Activated naive CD4-positive, alpha-beta T cell treated with anti-CD3 and anti-CD28 coated beads for 36 hours (primary cell): Measurements from ENCODE around the gene FRMD4A. TPM values are rescaled to one million over a fixed set of nuclear protein-coding genes. Genes with fewer than 3 reads are reported as not detected.
"Not testable (repeated sequence)": the region's sequence is repeated elsewhere in the genome, so short reads cannot be mapped to it uniquely, and the experiment has no call there.

Experiments
- CTCF ChIA-PET: fragments of 350-600 bp; sonication (Branson Sonifier 250); formaldehyde crosslinking; loops from one replicate; lab custom pipeline; 2021; ENCODE audit warnings: antibody characterized with exemption; lab: Charles Lee
- DNase-seq: peaks from one replicate; pipeline ENCODE4 v3.0.0-alpha.2; 2020
- H3K27ac Mint-ChIP-seq: one replicate; pipeline ENCODE4 v1.8.0; 2021; ENCODE audit warnings: mild to moderate bottlenecking, mixed read lengths
- H3K27me3 Mint-ChIP-seq: one replicate; pipeline ENCODE4 v1.8.0; 2021; ENCODE audit warnings: low read depth, mixed read lengths
- H3K36me3 Mint-ChIP-seq: one replicate; pipeline ENCODE4 v1.8.0; 2021; ENCODE audit warnings: low read depth, mixed read lengths
- H3K4me1 Mint-ChIP-seq: one replicate; pipeline ENCODE4 v1.8.0; 2021; ENCODE audit warnings: low read depth, mixed read lengths
- H3K4me3 Mint-ChIP-seq: one replicate; pipeline ENCODE4 v1.8.0; 2021; ENCODE audit warnings: mild to moderate bottlenecking, moderate library complexity, mixed read lengths
- H3K9me3 Mint-ChIP-seq: one replicate; pipeline ENCODE4 v1.8.0; 2021; ENCODE audit warnings: mixed read lengths
- intact Hi-C: fragments of 100-400 bp; cut with micrococcal nuclease; formaldehyde crosslinking; loops from one replicate; pipeline ENCODE4 v1.15.1; 2023
- total RNA-seq, 2 experiments: library from RNA; stranded (reverse); gene quantifications; one replicate each; pipeline ENCODE4 v1.2.3, GENCODE V29; 2021

The FRMD4A gene
- total RNA-seq, 2 experiments from 2014 or later = 0.69 to 1.1 TPM

GRCh38 chr10:13961097-13961496 lies 369.6 kb downstream of the FRMD4A start:
- peaks cover 11% of the 10 kb centered on the region for H3K4me1 Mint-ChIP-seq
- H3K27me3 Mint-ChIP-seq = no peaks in the 10 kb centered on the region
- H3K27ac Mint-ChIP-seq = no peak overlapping the region
- H3K36me3 Mint-ChIP-seq = no peaks in the 10 kb centered on the region
- intact Hi-C loops = no loop called here
- H3K4me3 Mint-ChIP-seq = no peak overlapping the region
- CTCF ChIA-PET = no interaction called here
- H3K9me3 Mint-ChIP-seq = no peaks in the 10 kb centered on the region
- DNase-seq = no peak

GRCh38 chr10:13960603-13961002 lies 370.1 kb downstream of the FRMD4A start:
- intact Hi-C loops = no loop called here
- H3K27me3 Mint-ChIP-seq = no peaks in the 10 kb centered on the region
- H3K4me1 Mint-ChIP-seq = peaks cover 11% of the 10 kb centered on the region
- H3K36me3 Mint-ChIP-seq = no peaks in the 10 kb centered on the region
- DNase-seq = no peak
- no peaks in the 10 kb centered on the region for H3K9me3 Mint-ChIP-seq
- CTCF ChIA-PET = no interaction called here
- H3K4me3 Mint-ChIP-seq = no peak overlapping the region
- H3K27ac Mint-ChIP-seq = no peak overlapping the region

GRCh38 chr10:13959443-13960359 lies 371.0 kb downstream of the FRMD4A start:
- CTCF ChIA-PET = no interaction called here
- intact Hi-C loops = no loop called here
- no peak overlapping the region for H3K4me3 Mint-ChIP-seq
- peaks cover 11% of the 10 kb centered on the region for H3K4me1 Mint-ChIP-seq
- no peaks in the 10 kb centered on the region for H3K9me3 Mint-ChIP-seq
- H3K36me3 Mint-ChIP-seq = no peaks in the 10 kb centered on the region
- no peak overlapping the region for H3K27ac Mint-ChIP-seq
- DNase-seq = no peak
- H3K27me3 Mint-ChIP-seq = no peaks in the 10 kb centered on the region

GRCh38 chr10:13957856-13958255 lies 372.9 kb downstream of the FRMD4A start:
- intact Hi-C loops = no loop called here
- Mint-ChIP-seq H3K4me3 (no peak overlapping the region), H3K36me3 (no peaks in the 10 kb centered on the region), H3K27me3 (no peaks in the 10 kb centered on the region), H3K4me1 (peaks cover 11% of the 10 kb centered on the region), H3K9me3 (peaks cover 3% of the 10 kb centered on the region), H3K27ac (no peak overlapping the region)
- no peak for DNase-seq
- CTCF ChIA-PET = no interaction called here

- CTCF ChIA-PET = no interaction called here
- Mint-ChIP-seq H3K36me3 (no peaks in the 10 kb centered on the region), H3K4me1 (peaks cover 11% of the 10 kb centered on the region), H3K9me3 (peaks cover 3% of the 10 kb centered on the region), H3K4me3 (no peak overlapping the region), H3K27ac (no peak overlapping the region), H3K27me3 (no peaks in the 10 kb centered on the region)
- intact Hi-C loops = no loop called here
- no peak for DNase-seq
Observed at GRCh38 chr10:13956826-13957225, 373.9 kb downstream of the FRMD4A start.

GRCh38 chr10:13955409-13956068 lies 375.2 kb downstream of the FRMD4A start:
- Mint-ChIP-seq H3K36me3 (no peaks in the 10 kb centered on the region), H3K9me3 (peaks cover 3% of the 10 kb centered on the region), H3K4me3 (no peak overlapping the region), H3K4me1 (peaks cover under 1% of the 10 kb centered on the region), H3K27me3 (no peaks in the 10 kb centered on the region), H3K27ac (no peak overlapping the region)
- intact Hi-C loops = no loop called here
- CTCF ChIA-PET = no interaction called here
- no peak for DNase-seq

GRCh38 chr10:13954195-13954594 lies 376.5 kb downstream of the FRMD4A start:
- DNase-seq, H3K36me3 Mint-ChIP-seq, H3K4me3 Mint-ChIP-seq, H3K4me1 Mint-ChIP-seq, intact Hi-C loops, CTCF ChIA-PET, H3K27ac Mint-ChIP-seq, H3K27me3 Mint-ChIP-seq, H3K9me3 Mint-ChIP-seq: not testable (repeated sequence)

GRCh38 chr10:13953371-13953770 lies 377.4 kb downstream of the FRMD4A start:
- intact Hi-C loops = no loop called here
- Mint-ChIP-seq H3K36me3 (no peaks in the 10 kb centered on the region), H3K27ac (no peak overlapping the region), H3K4me1 (peaks cover 2% of the 10 kb centered on the region), H3K4me3 (no peak overlapping the region), H3K9me3 (peaks cover 3% of the 10 kb centered on the region), H3K27me3 (no peaks in the 10 kb centered on the region)
- CTCF ChIA-PET = interaction anchor here (1.1 kb wide), 1 partner anchor 81 kb away, joined by 4 read pairs; no protein-coding TSS in a partner anchor
- no peak for DNase-seq

GRCh38 chr10:13950543-13950939 lies 380.2 kb downstream of the FRMD4A start:
- CTCF ChIA-PET = no interaction called here
- intact Hi-C loops = no loop called here
- H3K36me3 Mint-ChIP-seq = no peaks in the 10 kb centered on the region

GRCh38 chr10:13949844-13950542 lies 380.7 kb downstream of the FRMD4A start:
- CTCF ChIA-PET = no interaction called here
- H3K36me3 Mint-ChIP-seq = no peaks in the 10 kb centered on the region
- H3K27me3 Mint-ChIP-seq = no peaks in the 10 kb centered on the region
- intact Hi-C loops = no loop called here
- peaks cover 3% of the 10 kb centered on the region for H3K9me3 Mint-ChIP-seq
- H3K4me3 Mint-ChIP-seq = no peak overlapping the region
- DNase-seq = no peak
- H3K4me1 Mint-ChIP-seq = peaks cover 2% of the 10 kb centered on the region
- no peak overlapping the region for H3K27ac Mint-ChIP-seq

More at GRCh38 chr10:13950543-13950939, 380.2 kb downstream of the FRMD4A start:
- Mint-ChIP-seq H3K4me3 (no peak overlapping the region), H3K4me1 (peaks cover 2% of the 10 kb centered on the region), H3K27me3 (no peaks in the 10 kb centered on the region), H3K9me3 (peaks cover 3% of the 10 kb centered on the region), H3K27ac (no peak overlapping the region)
- no peak for DNase-seq

GRCh38 chr10:13946209-13946460 lies 384.6 kb downstream of the FRMD4A start:
- Mint-ChIP-seq H3K27me3 (no peaks in the 10 kb centered on the region), H3K9me3 (peaks cover 2% of the 10 kb centered on the region), H3K36me3 (no peaks in the 10 kb centered on the region), H3K4me1 (peaks cover 22% of the 10 kb centered on the region), H3K4me3 (no peak overlapping the region), H3K27ac (no peak overlapping the region)
- CTCF ChIA-PET = no interaction called here
- intact Hi-C loops = no loop called here
- DNase-seq = no peak

- Mint-ChIP-seq H3K9me3 (peaks cover 5% of the 10 kb centered on the region), H3K27me3 (no peaks in the 10 kb centered on the region), H3K36me3 (no peaks in the 10 kb centered on the region), H3K4me3 (no peak overlapping the region), H3K27ac (no peak overlapping the region), H3K4me1 (peaks cover 22% of the 10 kb centered on the region)
- intact Hi-C loops = no loop called here
- no peak for DNase-seq
- CTCF ChIA-PET = no interaction called here
Observed at GRCh38 chr10:13945390-13946208, 385.1 kb downstream of the FRMD4A start.
